HUDEP-2 (cell line): ENCODE results near the gene LAMA5.
A peak's percentile ranks its signal among the peaks of the same experiment; 100 is the strongest.
"Not testable (repeated sequence)": the region's sequence is repeated elsewhere in the genome, so short reads cannot be mapped to it uniquely, and the experiment has no call there.

ENCODE experiments used
- DNase-seq, 76 experiments: peaks; one replicate each; lab custom pipeline; 2025; ENCODE audit not compliant: unreplicated experiment in 76 of 76; lab: John Stamatoyannopoulos, UW

Gene LAMA5

DNA sequence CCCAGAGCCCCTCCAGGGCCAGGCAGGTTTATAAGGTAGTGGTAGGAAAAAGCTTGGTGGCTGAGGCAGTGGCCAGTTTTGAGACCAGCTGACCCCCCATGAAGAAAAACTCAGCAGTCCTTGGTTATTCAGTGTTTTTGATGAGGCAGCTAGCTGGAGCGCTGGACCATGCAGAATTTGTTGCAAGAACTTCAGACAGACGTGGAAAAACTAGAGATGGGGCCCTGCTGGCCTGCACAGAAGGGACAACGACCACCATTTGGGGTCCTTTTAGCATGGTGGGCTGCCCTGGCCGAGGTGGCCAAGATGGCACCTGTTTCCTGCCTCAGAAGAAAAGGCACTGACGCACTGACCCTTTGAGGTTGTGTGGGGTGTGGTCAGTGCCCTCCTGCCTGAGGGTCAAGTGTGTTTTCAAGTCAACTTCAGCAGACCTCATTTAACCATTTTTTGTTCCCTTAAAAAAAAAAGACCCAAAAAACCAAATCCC, 22.5 kb upstream of the LAMA5 start:
- DNase-seq: no peak

DNA sequence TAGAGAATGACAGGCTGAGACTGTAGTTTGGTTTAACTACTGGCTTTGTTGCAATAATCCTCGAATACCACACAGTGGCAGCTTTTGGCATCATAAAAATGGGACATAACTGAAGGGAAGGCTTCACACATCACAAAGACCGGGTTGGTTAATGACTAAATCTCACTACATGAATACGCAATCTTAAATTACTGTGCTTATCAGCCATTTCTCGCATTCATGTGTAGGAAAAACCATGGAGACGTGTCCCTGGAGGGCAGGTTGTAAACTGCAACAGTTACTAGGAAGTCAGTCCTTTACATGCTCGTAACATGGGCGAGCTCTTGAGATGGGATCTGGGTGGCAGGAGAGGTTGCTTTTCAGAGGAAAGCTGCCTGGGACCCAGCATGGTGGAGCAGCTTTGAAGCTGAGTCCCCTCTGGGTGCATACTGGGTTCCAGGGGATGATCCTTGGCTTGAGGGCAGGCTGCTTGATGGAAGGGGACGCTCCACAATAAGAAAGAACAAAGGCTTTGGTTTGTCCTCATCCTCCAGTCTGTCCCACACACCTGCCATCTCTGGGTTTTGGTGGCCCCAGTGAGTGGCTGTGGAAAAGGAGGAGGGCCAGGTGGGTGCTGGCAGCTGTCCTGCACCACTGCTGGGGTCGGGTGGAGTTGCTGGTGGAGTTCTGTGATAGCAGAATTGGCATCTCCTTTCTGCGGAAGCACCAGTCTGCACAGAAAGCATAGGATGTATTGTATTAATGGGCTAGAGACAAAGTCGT, 21.9 kb upstream of the LAMA5 start:
- peak in 4 of 76 experiments; percentile 11 to 31 (median 21) for DNase-seq

DNA sequence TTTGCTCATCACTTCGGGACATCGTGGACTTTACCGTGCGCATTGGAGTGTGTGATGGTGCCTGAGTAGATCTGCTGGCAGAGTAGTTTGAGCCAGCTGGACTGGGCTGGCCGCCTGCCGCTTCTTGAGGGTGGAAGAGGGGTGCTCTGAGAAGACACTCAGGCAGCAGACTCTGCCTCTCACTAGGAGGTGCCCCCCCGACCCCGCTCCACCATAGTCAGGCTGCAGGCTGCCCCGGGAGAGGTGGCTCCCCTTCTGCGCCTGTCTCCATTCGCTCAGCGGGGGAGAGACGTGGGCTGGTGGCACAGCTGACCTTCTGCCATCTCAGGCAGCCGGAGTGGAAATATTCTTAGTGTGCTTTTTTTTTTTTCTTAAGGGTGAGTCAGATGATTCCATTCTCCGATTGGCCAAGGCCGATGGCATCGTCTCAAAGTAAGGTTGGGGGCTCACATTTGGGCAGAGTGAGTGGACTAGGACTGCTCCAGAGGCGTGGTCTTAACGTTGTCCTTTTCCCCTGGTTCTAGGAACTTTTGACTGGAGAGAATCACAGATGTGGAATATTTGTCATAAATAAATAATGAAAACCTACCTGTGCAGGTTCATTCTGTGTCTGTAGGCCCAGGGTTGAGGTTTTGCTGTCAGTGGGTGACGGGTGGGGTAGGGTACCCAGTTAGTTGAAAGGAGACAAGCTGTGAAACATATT, 21.0 kb upstream of the LAMA5 start:
- peak in 1 of 76 experiments; percentile 10 for DNase-seq

DNA sequence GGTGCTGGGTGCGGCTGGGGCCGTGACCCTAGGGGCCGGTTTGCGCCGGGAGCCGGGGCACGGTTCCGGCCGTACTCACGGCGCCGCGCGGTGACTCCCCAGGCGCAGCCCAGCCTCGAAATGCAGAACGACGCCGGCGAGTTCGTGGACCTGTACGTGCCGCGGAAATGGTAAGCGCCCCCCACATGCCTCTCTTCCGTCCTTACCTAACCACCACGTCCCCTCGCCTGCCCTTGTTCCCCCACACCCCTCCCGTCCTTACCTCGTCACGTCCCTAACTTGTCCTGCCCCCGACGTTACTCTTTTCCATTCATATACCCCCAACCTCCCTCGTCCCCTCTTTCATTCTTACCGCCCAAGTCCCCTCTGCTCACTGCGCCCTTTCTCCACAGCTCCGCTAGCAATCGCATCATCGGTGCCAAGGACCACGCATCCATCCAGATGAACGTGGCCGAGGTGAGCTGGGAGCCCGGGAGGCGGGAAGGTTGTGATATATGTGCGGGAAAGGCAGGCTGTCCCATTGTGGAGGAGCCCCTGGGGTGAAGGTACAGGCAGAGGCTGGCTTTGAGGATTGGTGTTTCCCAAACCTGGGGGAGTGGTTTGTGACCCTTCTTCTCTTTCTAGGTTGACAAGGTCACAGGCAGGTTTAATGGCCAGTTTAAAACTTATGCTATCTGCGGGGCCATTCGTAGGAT, 20.3 kb upstream of the LAMA5 start:
- DNase-seq: no peak

DNA sequence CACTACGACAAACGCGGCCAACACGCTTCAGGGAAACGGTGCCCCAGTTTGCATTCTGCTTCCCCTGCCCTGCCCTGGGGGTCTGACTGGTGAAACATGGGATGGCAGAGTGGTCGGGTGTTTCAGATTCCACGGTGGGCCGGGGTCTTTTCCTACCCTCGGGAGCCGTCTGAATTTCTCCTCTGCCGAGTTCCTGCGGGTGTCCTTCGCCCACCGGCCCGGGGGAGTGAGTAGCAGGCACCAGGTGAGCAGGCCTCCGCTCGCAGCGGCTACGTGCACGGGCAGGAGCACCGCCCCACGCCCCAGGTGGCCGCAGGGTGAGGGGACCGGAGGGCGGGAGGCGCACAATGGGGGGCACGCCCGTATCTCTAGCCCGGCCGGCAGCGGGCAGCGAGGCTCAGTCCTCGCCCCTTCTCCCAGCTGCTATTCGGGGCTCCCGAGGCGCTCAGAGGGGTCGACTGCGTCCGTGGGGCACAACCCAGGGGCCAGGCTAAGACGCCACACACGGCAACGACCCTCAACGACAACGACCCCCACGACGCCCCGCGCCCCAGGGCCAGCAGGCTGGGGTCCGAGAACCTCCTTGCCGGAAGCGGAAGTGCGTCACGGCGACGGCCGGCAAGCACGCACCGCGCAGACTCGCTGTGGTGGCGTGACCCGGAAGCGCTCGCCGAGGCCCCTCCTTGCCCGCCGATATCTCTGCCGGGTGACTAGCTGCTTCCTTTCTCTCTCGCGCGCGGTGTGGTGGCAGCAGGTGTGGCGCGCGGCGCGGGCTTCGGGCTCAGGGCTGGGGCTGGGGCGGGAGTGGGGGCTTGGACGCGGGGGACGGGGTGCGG, 19.5 kb upstream of the LAMA5 start, which contains the start of gene RPS21:
TSS of gene RPS21 (plus strand) at position 721 of the 836 bp plus-strand sequence. CDS start 236 bp downstream, outside the sequence.
- DNase-seq: peak in 74 of 76 experiments; percentile 29 to 96 (median 85)

DNA sequence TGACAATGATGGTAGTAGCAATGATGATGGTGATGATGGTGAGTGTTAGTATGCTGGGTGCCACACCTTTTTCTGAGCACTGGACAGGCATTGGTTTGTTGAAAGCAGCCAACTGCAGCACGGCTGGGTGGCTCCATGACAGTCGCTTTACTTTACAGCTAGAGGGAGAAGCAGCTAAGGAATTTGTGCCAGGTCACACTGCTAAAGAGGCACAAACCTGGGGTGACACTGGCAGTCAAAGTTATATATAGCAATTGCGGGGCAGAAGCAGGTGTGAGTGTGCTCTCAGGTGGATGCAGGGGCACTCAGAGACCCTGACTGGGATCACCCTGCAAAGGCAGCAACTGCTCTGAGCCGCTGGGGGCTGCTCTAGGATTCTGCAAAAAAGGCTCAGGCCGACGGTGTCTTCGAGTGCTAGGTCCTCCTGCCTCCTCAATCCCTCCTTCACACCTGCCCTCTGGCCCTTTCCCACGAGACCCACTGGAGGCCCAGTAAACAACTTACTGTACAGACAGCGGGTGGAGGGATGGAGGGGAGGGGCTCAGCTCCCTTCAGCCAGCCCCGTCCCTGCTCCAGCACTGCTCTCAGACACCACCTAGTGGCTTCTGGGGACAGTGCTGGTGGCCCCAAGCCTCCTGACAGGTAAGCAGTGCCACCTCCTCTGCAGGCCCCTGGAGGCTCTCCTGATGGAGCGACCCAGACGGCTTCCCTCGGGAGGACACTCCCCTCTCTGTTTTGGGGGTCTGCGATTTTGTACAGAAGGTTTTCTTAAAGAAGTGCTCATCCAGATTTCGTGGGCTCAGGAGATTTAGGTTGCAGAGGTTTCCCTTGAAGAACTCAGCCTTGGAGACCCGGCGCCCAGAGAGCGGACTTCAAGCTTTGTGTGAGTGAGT, 15.4 kb upstream of the LAMA5 start:
- peak in 67 of 76 experiments; percentile 19 to 81 (median 61) for DNase-seq

DNA sequence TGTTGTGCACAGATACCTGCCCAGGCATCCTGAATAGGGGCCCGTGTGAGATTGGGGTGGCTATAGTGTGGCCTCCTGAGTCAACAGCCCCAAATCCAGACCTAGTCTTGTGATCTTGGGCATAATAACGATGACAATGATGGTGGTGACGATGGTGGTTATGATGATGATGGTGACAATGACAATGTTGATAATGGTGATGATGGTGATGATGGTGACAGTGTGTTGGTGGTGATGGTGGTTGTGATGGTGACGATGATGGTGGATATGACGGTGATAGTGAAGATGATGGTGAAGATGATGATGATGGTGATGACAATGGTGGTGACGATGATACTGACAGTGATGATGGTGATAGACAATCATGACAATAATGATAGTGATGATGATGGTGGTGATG, 14.7 kb upstream of the LAMA5 start:
- no peak for DNase-seq

DNA sequence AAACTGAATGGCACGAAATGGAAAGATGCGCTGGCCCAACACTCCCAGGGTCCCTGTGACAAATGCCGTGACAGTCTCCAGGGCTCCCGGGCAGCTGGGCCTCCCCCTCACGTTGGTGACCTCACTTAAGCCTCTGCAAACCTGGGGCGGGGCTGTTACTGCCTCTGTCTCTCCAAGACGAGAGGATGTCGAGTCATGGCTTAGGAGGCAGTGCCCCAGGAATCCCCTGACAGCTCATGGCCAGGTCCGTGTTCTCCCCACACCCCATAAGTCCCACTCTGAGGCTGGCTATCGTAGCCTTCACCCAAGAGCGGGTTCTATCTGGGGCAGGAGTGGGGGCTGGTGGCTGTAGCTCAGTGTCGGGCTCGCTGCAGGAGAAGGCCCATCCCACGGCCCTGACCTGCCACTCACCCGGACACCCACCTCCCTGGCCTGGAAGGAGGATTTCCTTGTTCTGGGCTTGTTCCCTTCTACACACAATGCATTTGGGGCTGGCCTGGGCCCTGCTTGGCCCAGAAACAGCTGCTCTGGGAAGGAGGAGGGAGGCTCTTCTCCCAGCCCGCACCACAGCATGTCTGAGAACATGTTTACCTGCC, 14.2 kb upstream of the LAMA5 start:
- peak in 10 of 76 experiments; percentile 9 to 50 (median 34) for DNase-seq

DNA sequence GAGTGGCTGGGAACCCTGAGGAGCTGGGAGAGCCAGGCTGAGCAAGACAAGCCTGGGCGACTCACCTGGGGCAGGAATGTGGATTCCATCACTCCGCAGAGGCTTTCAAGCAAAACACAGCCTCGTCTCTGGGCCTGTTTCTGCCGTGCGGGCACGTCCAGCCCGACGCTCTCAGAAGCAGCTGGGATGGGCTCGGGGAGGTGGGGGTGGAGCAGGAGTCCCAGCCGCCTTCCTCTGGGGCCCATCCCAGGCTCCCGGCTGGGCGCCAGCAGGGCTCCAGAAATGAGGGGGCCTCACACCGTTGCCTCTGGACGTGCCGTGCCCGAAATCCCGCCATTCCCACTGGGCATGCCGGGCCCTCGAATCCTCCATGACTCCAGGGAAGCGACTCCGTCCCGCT, 11.1 kb upstream of the LAMA5 start:
- no peak for DNase-seq

DNA sequence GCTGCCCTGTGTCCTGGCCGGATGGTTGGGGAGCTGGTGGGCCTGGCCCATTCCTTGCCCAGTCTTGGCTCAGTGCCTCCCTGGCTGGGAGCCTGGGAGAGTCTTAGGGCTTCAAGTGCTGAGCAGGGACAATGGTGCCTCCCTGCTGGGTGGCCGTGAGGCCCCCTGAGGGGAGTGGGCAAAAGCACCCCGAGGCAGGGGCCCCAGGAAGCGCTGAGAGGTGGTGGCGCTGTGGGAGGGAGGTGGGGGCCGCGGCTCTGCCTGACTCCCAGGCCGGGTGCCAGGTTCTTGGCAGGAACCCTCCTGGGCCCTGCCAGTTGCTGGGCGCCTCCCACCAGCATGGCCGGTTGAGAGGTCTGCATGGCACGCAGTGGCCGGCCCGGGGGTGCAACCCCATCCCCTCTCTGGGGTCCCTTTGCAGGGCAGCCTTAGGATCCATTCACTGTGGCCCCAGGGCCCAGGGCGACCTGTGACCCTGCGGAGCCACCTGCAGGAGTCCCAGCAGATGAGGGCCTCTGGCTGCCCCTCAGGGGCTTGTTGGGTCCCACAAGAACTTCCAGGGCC, 10.6 kb upstream of the LAMA5 start:
- DNase-seq: peak in 24 of 76 experiments; percentile 11 to 62 (median 33)

DNA sequence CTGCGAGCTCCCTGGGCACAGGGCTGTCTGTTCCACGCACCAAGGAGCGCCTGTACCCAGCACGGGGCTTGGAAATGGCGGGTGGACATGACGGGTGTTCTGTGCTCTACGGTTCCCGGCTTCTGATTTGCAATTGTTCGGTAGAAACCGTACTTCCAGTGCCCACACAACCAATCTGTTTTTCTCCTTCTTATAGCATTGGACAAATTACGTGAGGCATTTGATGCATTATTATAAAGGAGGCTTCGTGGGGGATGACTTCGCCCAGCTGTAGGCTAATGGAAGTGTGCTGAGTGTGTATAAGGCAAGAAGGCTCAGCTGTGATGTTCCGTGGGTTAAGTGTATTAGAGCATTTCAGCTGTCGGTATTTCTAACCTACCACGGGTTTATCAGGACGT, 10.0 kb upstream of the LAMA5 start:
- DNase-seq: no peak

DNA sequence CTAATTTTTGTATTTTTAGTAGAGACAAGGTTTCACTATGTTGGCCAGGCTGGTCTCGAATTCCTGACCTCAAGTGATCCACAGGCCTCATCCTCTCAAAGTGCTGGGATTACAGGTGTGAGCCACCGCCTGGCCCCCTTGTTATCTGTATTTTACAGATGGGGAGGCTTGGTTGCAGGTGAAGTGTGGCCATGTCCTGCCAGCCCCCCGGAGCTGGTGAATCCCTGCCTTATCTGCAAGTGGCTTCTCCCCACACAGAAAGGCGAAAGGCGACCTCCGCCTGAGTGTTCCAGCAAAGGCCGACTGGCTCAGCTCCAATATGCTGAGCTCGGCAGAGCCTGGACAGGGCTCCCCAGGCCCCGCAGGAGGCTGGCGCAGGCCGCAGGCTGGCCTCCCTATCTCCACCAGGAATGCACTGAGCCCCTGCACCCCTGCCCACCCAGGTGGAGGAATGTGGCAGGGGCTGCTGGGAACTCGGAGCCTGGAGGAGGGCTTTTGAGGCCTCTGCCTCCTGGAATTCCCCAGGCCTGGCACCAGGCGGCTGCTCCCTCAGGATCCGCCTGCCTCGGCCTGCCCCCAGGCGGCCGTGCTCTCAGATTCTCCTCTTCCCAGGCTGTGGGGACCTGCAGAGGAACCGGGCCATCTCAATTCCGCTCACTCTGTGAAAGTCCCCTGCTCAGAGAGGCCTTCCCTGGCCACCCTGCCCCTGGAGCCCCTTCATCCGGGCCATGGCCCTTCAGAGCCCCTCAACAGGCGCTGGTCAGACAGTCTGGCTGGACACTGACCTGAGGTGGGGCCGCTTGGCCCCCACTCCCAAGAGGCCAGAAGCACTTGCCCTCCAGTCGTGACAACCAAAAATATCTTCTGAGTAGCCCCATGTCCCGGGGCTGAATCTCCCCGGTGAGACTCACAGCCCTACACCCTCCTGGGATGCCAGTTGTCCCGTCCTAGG, 9.3 kb upstream of the LAMA5 start:
- no peak for DNase-seq

DNA sequence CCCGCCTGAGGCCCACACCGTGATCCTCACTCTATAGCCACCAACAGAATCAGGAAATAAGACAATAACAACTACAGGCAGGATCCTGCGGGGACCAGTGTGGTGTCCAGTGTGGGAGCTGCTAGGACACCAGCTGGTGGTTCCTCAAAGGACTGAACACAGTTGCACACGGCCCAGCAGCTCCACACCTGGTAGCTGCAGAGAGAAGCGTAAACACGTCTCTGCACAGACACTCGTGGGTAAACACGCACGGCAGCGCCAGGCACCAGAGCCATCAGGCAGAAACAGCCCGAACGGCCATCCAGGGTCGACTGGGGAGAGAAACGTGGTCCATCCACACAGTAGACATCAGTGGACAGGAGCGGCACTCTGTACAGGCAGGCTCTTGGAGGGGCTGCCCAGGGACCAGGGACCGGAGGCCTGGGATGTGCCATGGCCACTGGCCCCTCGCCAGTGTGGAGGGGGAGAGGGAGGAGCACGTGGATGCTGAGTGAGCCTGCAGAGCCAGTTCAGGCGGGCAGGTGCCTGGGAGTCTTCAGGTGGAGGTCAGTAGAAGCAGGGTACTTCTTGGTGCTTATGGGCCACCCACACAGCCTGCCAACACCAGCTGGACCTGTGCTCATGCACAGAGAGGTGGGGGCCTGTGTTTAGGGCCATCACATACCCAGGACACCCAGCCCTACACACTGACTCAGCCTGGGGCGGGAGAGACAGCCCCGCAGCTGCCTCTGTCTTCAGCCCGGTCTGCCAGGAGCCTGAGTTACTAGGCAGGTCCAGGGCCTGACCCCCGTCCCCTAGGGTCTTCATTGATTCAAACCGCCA, 7.4 kb upstream of the LAMA5 start:
- no peak for DNase-seq

DNA sequence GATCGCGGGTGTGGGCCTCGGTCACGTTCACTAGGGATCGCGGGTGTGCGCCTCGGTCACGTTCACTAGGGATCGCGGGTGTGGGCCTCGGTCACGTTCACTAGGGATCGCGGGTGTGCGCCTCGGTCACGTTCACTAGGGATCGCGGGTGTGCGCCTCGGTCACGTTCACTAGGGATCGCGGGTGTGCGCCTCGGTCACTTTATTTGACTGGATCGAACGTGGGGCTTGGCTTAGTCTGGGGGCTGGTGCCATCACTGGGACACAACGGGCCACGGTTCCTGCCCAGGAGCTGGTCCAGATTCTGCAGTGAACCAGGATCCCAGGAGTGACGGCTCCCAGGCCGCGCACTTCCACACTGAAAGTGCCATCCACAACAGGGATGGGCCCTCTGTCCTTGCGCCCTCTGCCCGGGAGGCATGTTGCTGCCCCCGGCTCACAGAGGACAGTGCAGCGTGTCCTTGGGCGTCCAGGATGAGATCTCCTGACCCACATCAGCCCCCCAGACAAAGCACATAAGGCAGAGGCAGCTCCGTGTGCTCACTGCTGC, 6.6 kb upstream of the LAMA5 start:
- DNase-seq: not testable (repeated sequence)

DNA sequence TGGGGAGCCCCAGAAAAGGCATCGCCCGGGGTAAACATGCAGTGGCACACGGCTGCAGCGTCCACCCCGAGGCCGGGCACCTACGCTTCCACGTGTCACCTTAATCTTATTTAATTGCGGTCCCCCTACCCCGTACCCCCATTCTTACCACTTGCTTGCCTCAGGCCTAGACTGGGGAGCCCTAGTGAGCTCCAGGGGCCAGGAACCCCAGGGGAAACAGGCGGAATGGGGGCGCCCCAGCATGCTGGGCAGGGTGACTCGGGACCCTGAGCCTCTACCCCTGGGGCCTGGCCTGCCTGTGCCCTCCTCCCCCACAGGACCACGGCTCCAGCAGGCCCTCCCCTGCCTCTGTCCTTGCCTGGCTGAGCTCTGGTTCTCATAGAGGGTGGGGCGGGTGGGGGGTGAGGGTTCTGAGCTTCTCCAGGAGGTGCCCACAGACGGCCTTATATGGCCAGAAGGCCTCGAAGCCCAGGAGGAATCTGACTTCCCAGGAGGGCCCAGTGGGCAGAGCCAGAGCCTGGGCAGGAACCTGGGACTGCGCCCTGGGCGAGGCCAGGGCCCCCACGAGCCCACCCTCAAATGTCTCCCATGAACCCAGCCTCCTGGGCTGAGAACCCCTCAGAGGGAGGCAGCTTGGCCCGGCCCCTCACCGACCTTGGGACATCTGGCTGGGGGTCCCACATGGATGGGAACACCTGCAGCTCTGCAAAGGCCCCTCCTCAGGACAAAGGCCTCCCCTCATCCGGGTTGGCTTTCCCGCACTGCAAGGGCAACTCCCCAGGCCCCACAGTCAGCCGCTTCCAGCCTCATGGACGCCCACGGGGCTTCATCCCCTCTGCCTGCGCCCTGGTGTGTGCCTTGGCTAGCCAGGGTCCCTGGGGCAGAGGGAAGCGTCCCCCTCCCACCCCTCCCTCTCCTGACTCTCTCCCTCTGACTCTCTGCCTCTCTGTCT, 5.2 kb upstream of the LAMA5 start:
- no peak for DNase-seq
